Muscle of leg (tissue), 11 donors: ENCODE data around the gene RASEF. TPM values are rescaled to one million over a fixed set of nuclear protein-coding genes. Genes with fewer than 3 reads are reported as not detected.

Experiments
- DNase-seq: peaks from one replicate; pipeline ENCODE4 v3.0.0; 2013
- H3K27ac ChIP-seq: one replicate; pipeline ENCODE4 v1.5.1; 2013; ENCODE audit warnings: mild to moderate bottlenecking, low read length, control low read depth
- H3K27me3 ChIP-seq: one replicate; pipeline ENCODE4 v1.6.1; 2013; ENCODE audit warnings: low read length; ENCODE audit not compliant: control insufficient read depth, insufficient read depth
- H3K36me3 ChIP-seq: one replicate; pipeline ENCODE4 v1.6.1; 2013; ENCODE audit warnings: low read length; ENCODE audit not compliant: control insufficient read depth, insufficient read depth
- H3K4me1 ChIP-seq: one replicate; pipeline ENCODE4 v1.6.1; 2013; ENCODE audit warnings: low read length; ENCODE audit not compliant: control insufficient read depth, insufficient read depth
- H3K4me3 ChIP-seq: one replicate; pipeline ENCODE4 v1.5.1; 2013; ENCODE audit warnings: low read length, control low read depth
- H3K9me3 ChIP-seq: replicated peaks from 2 replicates; pipeline ENCODE4 v1.6.1; 2013; ENCODE audit warnings: low read depth, low read length; ENCODE audit not compliant: control insufficient read depth
- WGBS: methylation state at CpG from one replicate; pipeline ENCODE4 v1.1.5; 2013; ENCODE audit warnings: missing lambda C conversion rate; ENCODE audit not compliant: insufficient coverage; 5-methylcytosine and 5-hydroxymethylcytosine counted together
- polyA plus RNA-seq, 8 donors: library from polyadenylated mRNA; unstranded; fragments of 120-200 nt; gene quantifications; one replicate each; pipeline versions ENCODE4 v1.2.1 to v1.2.3, GENCODE V29; 2013; ENCODE audit warnings: inconsistent platforms in 1 of 8, low replicate concordance in 1 of 8; ENCODE audit not compliant: insufficient read length in 8 of 8, insufficient read depth in 1 of 8
- total RNA-seq: library from RNA; stranded (reverse); fragments of 120-200 nt; gene quantifications from one replicate; pipeline ENCODE4 v1.2.4, GENCODE V29; 2013

Gene RASEF
- total and polyA plus RNA-seq, 9 donors, result 0.30 to 1.3 (median 0.53) TPM

- no CpG with 5 or more reads among the region's 1 CpG for WGBS
- Histone ChIP-seq H3K4me1 (no peaks in the 10 kb centered on the region), H3K4me3 (no peak overlapping the region), H3K27ac (no peak overlapping the region), H3K9me3 (no peaks in the 10 kb centered on the region), H3K27me3 (no peaks in the 10 kb centered on the region), H3K36me3 (no peaks in the 10 kb centered on the region)
- DNase-seq, result no peak
Observed at GRCh38 chr9:83034587-83034986, 28.4 kb downstream of the RASEF start.

- Histone ChIP-seq H3K9me3 (no peaks in the 10 kb centered on the region), H3K27ac (no peak overlapping the region), H3K4me1 (no peaks in the 10 kb centered on the region), H3K27me3 (no peaks in the 10 kb centered on the region), H3K36me3 (no peaks in the 10 kb centered on the region), H3K4me3 (no peak overlapping the region)
- DNase-seq, result no peak
- WGBS, result 63% methylated on average over 1 of the region's 1 CpG
Observed at GRCh38 chr9:83034026-83034425, 28.9 kb downstream of the RASEF start.

- no peak overlapping the region for H3K4me3 ChIP-seq
- no peaks in the 10 kb centered on the region for H3K36me3 ChIP-seq
- DNase-seq, result no peak
- H3K9me3 ChIP-seq, result no peaks in the 10 kb centered on the region
- 100% methylated on average over 2 of the region's 3 CpGs for WGBS
- H3K27me3 ChIP-seq, result no peaks in the 10 kb centered on the region
- no peak overlapping the region for H3K27ac ChIP-seq
- no peaks in the 10 kb centered on the region for H3K4me1 ChIP-seq
Observed at GRCh38 chr9:83032065-83032625, 30.8 kb downstream of the RASEF start.

- 87% methylated on average over 3 of the region's 6 CpGs for WGBS
- no peak for DNase-seq
- Histone ChIP-seq H3K27ac (no peak overlapping the region), H3K27me3 (no peaks in the 10 kb centered on the region), H3K4me3 (no peak overlapping the region), H3K9me3 (no peaks in the 10 kb centered on the region), H3K4me1 (no peaks in the 10 kb centered on the region), H3K36me3 (no peaks in the 10 kb centered on the region)
Observed at GRCh38 chr9:83030391-83031107, 32.4 kb downstream of the RASEF start.

GRCh38 chr9:83029531-83030137 lies 33.3 kb downstream of the RASEF start:
- Histone ChIP-seq H3K4me3 (no peak overlapping the region), H3K4me1 (no peaks in the 10 kb centered on the region), H3K27me3 (no peaks in the 10 kb centered on the region), H3K9me3 (no peaks in the 10 kb centered on the region), H3K27ac (no peak overlapping the region), H3K36me3 (no peaks in the 10 kb centered on the region)
- WGBS, result no CpG with 5 or more reads among the region's 7 CpGs
- no peak for DNase-seq

- H3K27ac ChIP-seq, result no peak overlapping the region
- 58% methylated on average over 2 of the region's 5 CpGs for WGBS
- no peak overlapping the region for H3K4me3 ChIP-seq
- no peak for DNase-seq
- H3K4me1 ChIP-seq, result no peaks in the 10 kb centered on the region
- H3K9me3 ChIP-seq, result no peaks in the 10 kb centered on the region
- H3K27me3 ChIP-seq, result no peaks in the 10 kb centered on the region
- no peaks in the 10 kb centered on the region for H3K36me3 ChIP-seq
Observed at GRCh38 chr9:83027153-83027891, 35.6 kb downstream of the RASEF start.

- H3K36me3 ChIP-seq, result no peaks in the 10 kb centered on the region
- no peak overlapping the region for H3K27ac ChIP-seq
- H3K4me1 ChIP-seq, result no peaks in the 10 kb centered on the region
- DNase-seq, result no peak
- no peaks in the 10 kb centered on the region for H3K27me3 ChIP-seq
- 73% methylated on average over 3 of the region's 7 CpGs for WGBS
- H3K4me3 ChIP-seq, result no peak overlapping the region
- H3K9me3 ChIP-seq, result no peaks in the 10 kb centered on the region
Observed at GRCh38 chr9:83024506-83025125, 38.3 kb downstream of the RASEF start.

- Histone ChIP-seq H3K36me3 (no peaks in the 10 kb centered on the region), H3K27me3 (no peaks in the 10 kb centered on the region), H3K27ac (no peak overlapping the region), H3K9me3 (no peaks in the 10 kb centered on the region), H3K4me3 (no peak overlapping the region), H3K4me1 (no peaks in the 10 kb centered on the region)
- whole genome bisulfite sequencing, result no CpG with 5 or more reads among the region's 1 CpG
- no peak for DNase-seq
Observed at GRCh38 chr9:83023151-83023550, 39.8 kb downstream of the RASEF start.

- Histone ChIP-seq H3K4me1 (no peaks in the 10 kb centered on the region), H3K27me3 (no peaks in the 10 kb centered on the region), H3K9me3 (peaks cover 2% of the 10 kb centered on the region), H3K36me3 (no peaks in the 10 kb centered on the region), H3K4me3 (no peak overlapping the region), H3K27ac (no peak overlapping the region)
- DNase-seq, result no peak
- no CpG with 5 or more reads among the region's 2 CpGs for WGBS
Observed at GRCh38 chr9:83020864-83021263, 42.1 kb downstream of the RASEF start.

- Histone ChIP-seq H3K27ac (no peak overlapping the region), H3K4me3 (no peak overlapping the region), H3K27me3 (no peaks in the 10 kb centered on the region), H3K9me3 (peaks cover 2% of the 10 kb centered on the region), H3K36me3 (no peaks in the 10 kb centered on the region), H3K4me1 (no peaks in the 10 kb centered on the region)
- DNase-seq, result no peak
- WGBS, result 68% methylated on average over 4 of the region's 7 CpGs
Observed at GRCh38 chr9:83020327-83020726, 42.6 kb downstream of the RASEF start.
